Fibroblast of villous mesenchyme (primary cell): ENCODE data around the gene FAM162A. TPM values are rescaled to one million over a fixed set of nuclear protein-coding genes. Genes with fewer than 3 reads are reported as not detected.

ENCODE experiments used
- DNase-seq: peaks from one replicate; pipeline ENCODE4 v3.0.0-alpha.2; 2010; ENCODE audit warnings: low read depth
- H3K4me3 ChIP-seq: 2 replicates; pipeline ENCODE4 v1.5.1; 2011; ENCODE audit warnings: low read depth, mild to moderate bottlenecking, low read length
- total RNA-seq: library from RNA; depleted of rRNA; stranded (reverse); fragments of >200 nt; gene quantifications from 2 replicates; pipeline ENCODE4 v1.2.3, GENCODE V29; 2012
- TF ChIP-seq, protein P1 (sequence below): IDR thresholded peaks from 2 replicates; pipeline ENCODE4 v1.5.1; 2012; ENCODE audit warnings: low read depth, mild to moderate bottlenecking, low read length; ENCODE audit not compliant: insufficient read depth

The FAM162A gene
- total RNA-seq, 1 donor, result 7.3 TPM

DNA sequence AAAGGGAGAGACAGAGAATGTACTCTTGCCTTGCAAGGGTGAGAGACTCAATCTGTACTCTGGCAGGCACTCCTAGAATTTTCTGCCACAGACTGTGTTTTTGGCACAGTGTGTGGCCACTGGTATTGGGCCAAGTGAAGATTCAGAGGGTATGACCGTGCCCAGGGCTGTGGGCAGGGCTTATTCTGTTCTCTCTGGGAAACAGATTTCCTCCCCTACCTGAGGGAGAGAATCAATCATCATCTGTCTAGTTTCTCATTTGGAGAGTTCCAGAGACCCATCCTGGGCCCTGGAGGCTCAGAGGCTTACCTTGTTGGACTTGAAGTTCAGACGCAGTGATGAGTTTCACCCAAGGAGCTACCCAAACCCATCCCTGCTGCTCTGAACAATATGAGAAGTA, 30.8 kb upstream of the FAM162A start:
- no peak overlapping the region for H3K4me3 ChIP-seq
- DNase-seq, result no peak
- TF ChIP-seq, protein P1, sequence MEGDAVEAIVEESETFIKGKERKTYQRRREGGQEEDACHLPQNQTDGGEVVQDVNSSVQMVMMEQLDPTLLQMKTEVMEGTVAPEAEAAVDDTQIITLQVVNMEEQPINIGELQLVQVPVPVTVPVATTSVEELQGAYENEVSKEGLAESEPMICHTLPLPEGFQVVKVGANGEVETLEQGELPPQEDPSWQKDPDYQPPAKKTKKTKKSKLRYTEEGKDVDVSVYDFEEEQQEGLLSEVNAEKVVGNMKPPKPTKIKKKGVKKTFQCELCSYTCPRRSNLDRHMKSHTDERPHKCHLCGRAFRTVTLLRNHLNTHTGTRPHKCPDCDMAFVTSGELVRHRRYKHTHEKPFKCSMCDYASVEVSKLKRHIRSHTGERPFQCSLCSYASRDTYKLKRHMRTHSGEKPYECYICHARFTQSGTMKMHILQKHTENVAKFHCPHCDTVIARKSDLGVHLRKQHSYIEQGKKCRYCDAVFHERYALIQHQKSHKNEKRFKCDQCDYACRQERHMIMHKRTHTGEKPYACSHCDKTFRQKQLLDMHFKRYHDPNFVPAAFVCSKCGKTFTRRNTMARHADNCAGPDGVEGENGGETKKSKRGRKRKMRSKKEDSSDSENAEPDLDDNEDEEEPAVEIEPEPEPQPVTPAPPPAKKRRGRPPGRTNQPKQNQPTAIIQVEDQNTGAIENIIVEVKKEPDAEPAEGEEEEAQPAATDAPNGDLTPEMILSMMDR, result no peak

DNA sequence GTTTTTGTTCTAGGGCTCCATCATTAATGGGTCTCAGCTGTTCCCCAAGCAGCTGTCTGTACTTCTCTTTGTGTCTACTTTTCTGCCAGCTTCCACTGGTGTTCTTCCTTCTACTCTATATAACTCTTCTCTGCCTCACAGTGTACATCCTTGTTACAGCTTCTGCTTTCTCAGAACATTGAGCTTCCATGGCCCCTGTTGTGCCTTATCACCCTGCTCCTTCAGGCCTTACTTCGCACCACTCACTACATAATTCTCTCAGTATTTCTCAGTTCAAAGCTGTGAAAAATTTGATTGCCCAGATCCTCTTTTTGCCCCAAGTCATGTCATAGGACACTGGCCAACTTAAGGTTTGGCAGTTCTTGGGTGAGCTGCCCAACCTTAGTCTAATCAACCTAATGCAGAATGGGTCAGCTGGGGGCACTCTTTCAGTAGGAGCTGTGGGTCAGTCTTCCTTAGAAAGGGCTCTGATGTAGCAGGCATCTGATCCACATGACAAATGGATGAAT, 30.0 kb upstream of the FAM162A start:
- TF ChIP-seq, protein P1, result no peak
- no peak overlapping the region for H3K4me3 ChIP-seq
- no peak for DNase-seq

DNA sequence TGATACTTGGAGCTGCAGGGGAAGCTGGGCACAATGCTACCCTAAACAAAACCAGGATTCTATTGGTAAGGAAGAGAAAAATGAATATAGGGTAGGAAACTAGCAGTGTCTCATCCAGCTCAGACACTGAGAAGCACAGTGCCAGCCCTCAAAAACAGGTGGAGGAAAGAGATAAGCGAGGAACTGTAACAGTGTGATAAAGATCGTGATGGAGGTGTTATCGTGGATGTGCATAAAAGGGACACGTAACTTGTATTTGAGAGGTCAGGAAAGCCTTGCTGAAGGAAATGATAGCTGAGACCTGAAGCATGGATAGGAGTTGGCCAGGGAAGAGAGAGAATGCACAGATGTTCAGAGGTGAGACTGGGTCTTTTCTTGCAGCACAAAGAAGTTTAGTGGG, 28.4 kb upstream of the FAM162A start:
- TF ChIP-seq, protein P1, result no peak
- no peak for DNase-seq

DNA sequence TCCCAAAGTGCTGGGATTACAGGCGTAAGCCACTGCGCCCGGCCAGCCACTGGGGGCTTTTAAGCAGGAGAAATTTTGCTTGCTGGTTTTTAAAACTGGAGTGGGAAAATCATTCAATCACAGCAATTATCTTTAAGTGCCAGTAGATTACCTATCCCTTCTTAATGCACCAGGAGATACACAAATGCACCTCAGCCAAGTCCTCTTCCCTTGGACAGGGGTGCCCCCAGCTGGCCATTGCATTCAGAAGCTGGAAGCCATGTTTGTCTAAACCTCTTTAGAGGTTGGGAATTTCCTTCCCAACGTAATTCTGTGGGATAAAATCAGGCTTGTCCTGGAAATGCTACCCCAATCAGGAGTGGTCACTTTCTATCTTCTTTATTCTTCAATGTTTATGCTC, 27.6 kb upstream of the FAM162A start:
- TF ChIP-seq, protein P1, result peak; percentile 45
- H3K4me3 ChIP-seq, result no peak overlapping the region
- peak; percentile 38 for DNase-seq

More for the DNA sequence above, 28.4 kb upstream of the FAM162A start:
- H3K4me3 ChIP-seq, result no peak overlapping the region

DNA sequence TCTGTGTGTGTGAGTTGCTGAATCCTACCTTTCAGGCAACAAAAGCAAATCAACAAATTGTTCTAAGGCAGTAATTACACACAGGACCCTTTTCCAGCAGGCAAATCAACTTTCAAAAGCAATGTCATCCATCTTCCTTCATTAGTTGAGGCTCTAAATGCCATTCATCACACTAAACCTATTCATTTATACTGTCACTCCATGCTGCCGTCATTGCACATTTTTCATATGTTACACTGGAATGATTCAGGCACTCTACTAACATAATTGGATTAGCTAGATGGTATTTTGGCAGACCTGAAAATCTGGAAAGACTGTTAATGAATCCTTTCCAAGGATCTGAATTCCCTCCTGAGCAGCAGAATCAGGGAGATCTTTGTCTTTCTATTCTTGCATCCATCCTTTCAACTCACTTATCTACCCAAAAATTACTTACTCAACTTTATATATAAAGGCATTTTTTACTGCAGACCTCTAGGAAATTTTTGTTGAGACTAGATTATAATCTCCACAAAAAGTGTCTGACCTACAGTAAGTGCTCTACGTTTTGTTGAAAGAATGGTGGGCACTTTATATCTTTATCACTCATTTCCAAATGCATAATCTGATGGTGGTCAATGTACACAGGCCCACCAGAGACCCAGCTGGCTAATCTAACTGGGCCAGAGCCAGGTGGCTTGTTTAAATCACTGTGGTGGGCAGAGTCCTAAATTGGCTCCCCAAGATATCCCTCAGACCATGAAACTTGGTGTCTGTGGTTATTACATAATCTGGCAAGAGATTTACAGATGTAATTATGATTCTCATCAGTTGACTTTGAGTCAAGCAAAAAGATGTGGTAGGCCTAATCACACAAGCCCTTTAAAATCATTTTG, 25.9 kb upstream of the FAM162A start:
- no peak for DNase-seq
- no peak overlapping the region for H3K4me3 ChIP-seq
- TF ChIP-seq, protein P1, result no peak

DNA sequence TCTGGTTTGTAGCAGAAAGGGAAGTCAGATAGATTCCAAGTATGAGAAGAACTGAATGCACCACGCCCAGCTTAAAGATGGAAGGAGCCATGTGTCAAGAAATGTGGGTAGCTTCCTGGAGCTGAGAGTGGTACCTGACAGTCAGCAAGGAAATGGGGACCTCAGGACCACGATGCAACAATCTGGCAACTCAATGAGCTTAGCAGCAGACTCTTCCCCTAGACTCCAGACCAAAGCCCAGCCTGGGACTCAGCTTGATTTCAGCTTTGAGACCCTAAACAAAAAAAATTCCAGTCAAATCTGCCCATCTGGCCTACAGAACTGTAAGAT, 25.3 kb upstream of the FAM162A start:
- no peak overlapping the region for H3K4me3 ChIP-seq
- no peak for DNase-seq
- TF ChIP-seq, protein P1, result no peak
